ENCODE data around the gene RNF141.

DNA sequence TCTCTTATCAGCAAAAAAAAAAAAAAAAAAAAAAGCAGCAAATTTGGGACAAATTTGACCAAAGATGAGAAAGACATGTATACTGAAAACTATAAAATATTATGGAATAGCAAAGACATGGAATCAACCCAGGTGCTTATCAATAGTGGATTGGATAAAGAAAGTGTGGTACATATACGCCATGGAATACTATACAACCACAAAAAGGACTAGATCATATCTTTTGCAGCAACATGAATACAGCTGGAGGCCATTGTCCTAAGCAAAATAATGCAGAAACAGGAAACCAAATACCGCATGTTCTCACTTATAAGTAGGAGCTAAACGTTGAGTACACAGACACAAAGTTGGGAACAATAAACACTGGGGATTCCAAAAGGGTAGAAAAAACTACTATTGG, 1.8 kb upstream of the RNF141 start:
- TF ChIP-seq FOXJ3 (CRISPR knock-in tag; IDR thresholded peaks at IDR 0.05; ENCODE audit: borderline replicate concordance): no peak
- TF ChIP-seq, protein P1, sequence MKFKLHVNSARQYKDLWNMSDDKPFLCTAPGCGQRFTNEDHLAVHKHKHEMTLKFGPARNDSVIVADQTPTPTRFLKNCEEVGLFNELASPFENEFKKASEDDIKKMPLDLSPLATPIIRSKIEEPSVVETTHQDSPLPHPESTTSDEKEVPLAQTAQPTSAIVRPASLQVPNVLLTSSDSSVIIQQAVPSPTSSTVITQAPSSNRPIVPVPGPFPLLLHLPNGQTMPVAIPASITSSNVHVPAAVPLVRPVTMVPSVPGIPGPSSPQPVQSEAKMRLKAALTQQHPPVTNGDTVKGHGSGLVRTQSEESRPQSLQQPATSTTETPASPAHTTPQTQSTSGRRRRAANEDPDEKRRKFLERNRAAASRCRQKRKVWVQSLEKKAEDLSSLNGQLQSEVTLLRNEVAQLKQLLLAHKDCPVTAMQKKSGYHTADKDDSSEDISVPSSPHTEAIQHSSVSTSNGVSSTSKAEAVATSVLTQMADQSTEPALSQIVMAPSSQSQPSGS (CRISPR knock-in tag; IDR thresholded peaks at IDR 0.05; ENCODE audit: borderline replicate concordance, low read depth): no peak
- no peak for TF ChIP-seq JUN (CRISPR knock-in tag; IDR thresholded peaks at IDR 0.05)
- TF ChIP-seq, protein P2, sequence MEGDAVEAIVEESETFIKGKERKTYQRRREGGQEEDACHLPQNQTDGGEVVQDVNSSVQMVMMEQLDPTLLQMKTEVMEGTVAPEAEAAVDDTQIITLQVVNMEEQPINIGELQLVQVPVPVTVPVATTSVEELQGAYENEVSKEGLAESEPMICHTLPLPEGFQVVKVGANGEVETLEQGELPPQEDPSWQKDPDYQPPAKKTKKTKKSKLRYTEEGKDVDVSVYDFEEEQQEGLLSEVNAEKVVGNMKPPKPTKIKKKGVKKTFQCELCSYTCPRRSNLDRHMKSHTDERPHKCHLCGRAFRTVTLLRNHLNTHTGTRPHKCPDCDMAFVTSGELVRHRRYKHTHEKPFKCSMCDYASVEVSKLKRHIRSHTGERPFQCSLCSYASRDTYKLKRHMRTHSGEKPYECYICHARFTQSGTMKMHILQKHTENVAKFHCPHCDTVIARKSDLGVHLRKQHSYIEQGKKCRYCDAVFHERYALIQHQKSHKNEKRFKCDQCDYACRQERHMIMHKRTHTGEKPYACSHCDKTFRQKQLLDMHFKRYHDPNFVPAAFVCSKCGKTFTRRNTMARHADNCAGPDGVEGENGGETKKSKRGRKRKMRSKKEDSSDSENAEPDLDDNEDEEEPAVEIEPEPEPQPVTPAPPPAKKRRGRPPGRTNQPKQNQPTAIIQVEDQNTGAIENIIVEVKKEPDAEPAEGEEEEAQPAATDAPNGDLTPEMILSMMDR (IDR thresholded peaks at IDR 0.05): no peak
- no peak for TF ChIP-seq ZNF396 (CRISPR knock-in tag; IDR thresholded peaks at IDR 0.05; ENCODE audit: borderline replicate concordance)
- no peak for TF ChIP-seq ZNF263 (CRISPR knock-in tag; IDR thresholded peaks at IDR 0.05; ENCODE audit: low read depth)
- TF ChIP-seq GABPB1 (CRISPR knock-in tag; IDR thresholded peaks at IDR 0.05): no peak
- TF ChIP-seq, protein P3, sequence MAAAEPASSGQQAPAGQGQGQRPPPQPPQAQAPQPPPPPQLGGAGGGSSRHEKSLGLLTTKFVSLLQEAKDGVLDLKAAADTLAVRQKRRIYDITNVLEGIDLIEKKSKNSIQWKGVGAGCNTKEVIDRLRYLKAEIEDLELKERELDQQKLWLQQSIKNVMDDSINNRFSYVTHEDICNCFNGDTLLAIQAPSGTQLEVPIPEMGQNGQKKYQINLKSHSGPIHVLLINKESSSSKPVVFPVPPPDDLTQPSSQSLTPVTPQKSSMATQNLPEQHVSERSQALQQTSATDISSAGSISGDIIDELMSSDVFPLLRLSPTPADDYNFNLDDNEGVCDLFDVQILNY (CRISPR knock-in tag; IDR thresholded peaks at IDR 0.05): no peak
- TF ChIP-seq, protein P4, sequence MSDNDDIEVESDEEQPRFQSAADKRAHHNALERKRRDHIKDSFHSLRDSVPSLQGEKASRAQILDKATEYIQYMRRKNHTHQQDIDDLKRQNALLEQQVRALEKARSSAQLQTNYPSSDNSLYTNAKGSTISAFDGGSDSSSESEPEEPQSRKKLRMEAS (CRISPR knock-in tag; IDR thresholded peaks at IDR 0.05): no peak
- TF ChIP-seq CREM (CRISPR knock-in tag; IDR thresholded peaks at IDR 0.05): no peak

All from WTC11 (cell line).